ENCODE measurements around the gene PLS1. TPM values are rescaled to one million over a fixed set of nuclear protein-coding genes. Genes with fewer than 3 reads are reported as not detected.

PLS1 gene
- total RNA-seq, 1 experiment from 2014 or later: 53.8 TPM

DNA sequence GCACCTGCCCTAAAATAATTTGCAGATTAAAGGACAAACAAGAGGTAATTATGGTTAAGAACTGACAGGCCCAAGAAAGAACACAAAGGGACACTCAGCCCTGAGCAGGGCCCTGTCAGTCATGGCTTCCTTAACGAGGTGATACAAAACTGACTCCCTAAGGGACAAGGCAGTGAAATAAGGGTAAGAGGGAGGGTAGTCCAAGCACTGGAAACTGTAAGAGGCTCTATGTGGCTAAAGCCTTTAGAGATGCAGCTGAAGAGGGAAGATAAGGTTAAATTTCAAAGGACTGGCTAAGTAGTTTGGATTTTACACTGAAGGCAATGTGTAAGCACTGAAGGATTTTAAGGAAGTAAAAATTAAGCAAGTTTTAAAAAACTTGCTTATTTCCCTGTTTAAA, 21.5 kb upstream of the PLS1 start:
- Histone ChIP-seq H3K9me2 (ENCODE audit: insufficient read depth) (no peaks in the 10 kb centered on the region), H3K27me3 (ENCODE audit: insufficient read depth, low read depth) (no peaks in the 10 kb centered on the region), H3K27ac (no peak overlapping the region), H3K36me3 (ENCODE audit: low read depth) (0 out of 2 replicates have a peak, but pooled peaks cover 14% of the 10 kb centered on the region), H3K4me3 (no peak overlapping the region), H3K4me2 (no peak overlapping the region), H3K9me3 (ENCODE audit: insufficient read depth, low read depth) (no peaks in the 10 kb centered on the region), H3K79me2 (ENCODE audit: low read depth) (peaks cover 68% of the 10 kb centered on the region), H3F3A (ENCODE audit: insufficient read depth, low read depth) (peaks cover 6% of the 10 kb centered on the region; the same call in 1 of the 2 replicates), H2AFZ (no peak overlapping the region), H4K20me1 (ENCODE audit: insufficient read depth) (no peaks in the 10 kb centered on the region; the same call in 1 of the 2 replicates), H3K4me1 (replicated peaks; ENCODE audit: insufficient read depth) (peaks cover 21% of the 10 kb centered on the region)
- ChIA-PET CTCF (no interaction called here), POLR2A (ENCODE audit: unreplicated experiment) (interaction anchor here (0.7 kb wide), 1 partner anchor 9 kb away, joined by 28 read pairs; no protein-coding TSS in a partner anchor)
- TF ChIP-seq EZH2 (IDR thresholded peaks at IDR 0.05; ENCODE audit: low read depth): no peak
- intact Hi-C loops (cut with micrococcal nuclease; ENCODE audit: unreplicated experiment): loop anchor here (5.0 to 10.0 kb wide), 2 partner anchors 130 to 148 kb away; partner anchors contain the start of genes TRPC1 and XRN1
- BruUV-seq (replicated peaks): no TSS peak
- no peak for DNase-seq

DNA sequence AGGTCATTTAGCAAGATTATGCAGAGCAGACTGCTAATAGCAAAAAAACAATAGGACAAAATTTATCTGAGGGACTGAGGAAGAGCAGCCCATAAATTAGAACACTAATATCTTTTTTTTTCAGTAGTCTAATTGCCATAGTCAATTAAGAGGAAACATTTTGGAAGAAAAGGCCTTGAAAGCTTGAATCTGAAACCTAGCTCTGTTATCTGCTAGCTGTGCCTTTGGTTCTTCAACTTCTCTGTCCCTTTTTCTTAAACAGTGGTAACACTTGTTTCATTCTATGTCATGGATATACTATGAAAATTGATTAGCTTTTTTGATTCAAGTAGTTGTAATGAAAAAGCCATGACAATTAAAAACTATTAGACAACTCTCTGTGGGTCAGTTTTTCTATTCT, 19.4 kb upstream of the PLS1 start:
- TF ChIP-seq EZH2 (IDR thresholded peaks at IDR 0.05; ENCODE audit: low read depth): no peak
- TF ChIP-seq, protein P1, sequence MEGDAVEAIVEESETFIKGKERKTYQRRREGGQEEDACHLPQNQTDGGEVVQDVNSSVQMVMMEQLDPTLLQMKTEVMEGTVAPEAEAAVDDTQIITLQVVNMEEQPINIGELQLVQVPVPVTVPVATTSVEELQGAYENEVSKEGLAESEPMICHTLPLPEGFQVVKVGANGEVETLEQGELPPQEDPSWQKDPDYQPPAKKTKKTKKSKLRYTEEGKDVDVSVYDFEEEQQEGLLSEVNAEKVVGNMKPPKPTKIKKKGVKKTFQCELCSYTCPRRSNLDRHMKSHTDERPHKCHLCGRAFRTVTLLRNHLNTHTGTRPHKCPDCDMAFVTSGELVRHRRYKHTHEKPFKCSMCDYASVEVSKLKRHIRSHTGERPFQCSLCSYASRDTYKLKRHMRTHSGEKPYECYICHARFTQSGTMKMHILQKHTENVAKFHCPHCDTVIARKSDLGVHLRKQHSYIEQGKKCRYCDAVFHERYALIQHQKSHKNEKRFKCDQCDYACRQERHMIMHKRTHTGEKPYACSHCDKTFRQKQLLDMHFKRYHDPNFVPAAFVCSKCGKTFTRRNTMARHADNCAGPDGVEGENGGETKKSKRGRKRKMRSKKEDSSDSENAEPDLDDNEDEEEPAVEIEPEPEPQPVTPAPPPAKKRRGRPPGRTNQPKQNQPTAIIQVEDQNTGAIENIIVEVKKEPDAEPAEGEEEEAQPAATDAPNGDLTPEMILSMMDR (conservative IDR thresholded peaks at IDR 0.05): no peak
- ChIA-PET POLR2A (ENCODE audit: unreplicated experiment) (interaction anchor here (0.7 kb wide), 1 partner anchor 373 kb away, joined by 3 read pairs; no protein-coding TSS in a partner anchor), CTCF (interaction anchor here (0.6 kb wide), 1 partner anchor 103 kb away, joined by 4 read pairs; no protein-coding TSS in a partner anchor)
- no peak for DNase-seq
- peaks cover 6% of the 10 kb centered on the region; the same call in 1 of the 2 replicates for H3F3A ChIP-seq (ENCODE audit: insufficient read depth, low read depth)
- no peaks in the 10 kb centered on the region for H3K9me3 ChIP-seq (ENCODE audit: insufficient read depth, low read depth)
- H3K27ac ChIP-seq: no peak overlapping the region
- BruUV-seq (replicated peaks): no TSS peak
- H3K79me2 ChIP-seq (ENCODE audit: low read depth): peaks cover 66% of the 10 kb centered on the region
- no peak overlapping the region for H2AFZ ChIP-seq
- peak overlapping the region; percentile 98; the same call in 1 of the 2 replicates for H3K4me3 ChIP-seq
- H3K36me3 ChIP-seq (ENCODE audit: low read depth): 0 out of 2 replicates have a peak, but pooled peaks cover 7% of the 10 kb centered on the region
- peaks cover 28% of the 10 kb centered on the region for H3K4me1 ChIP-seq (replicated peaks; ENCODE audit: insufficient read depth)
- no peaks in the 10 kb centered on the region; the same call in 1 of the 2 replicates for H4K20me1 ChIP-seq (ENCODE audit: insufficient read depth)
- peak overlapping the region; percentile 96 for H3K4me2 ChIP-seq
- H3K27me3 ChIP-seq (ENCODE audit: insufficient read depth, low read depth): no peaks in the 10 kb centered on the region
- H3K9me2 ChIP-seq (ENCODE audit: insufficient read depth): no peaks in the 10 kb centered on the region
- intact Hi-C loops (cut with micrococcal nuclease; ENCODE audit: unreplicated experiment): loop anchor here (5.0 to 10.0 kb wide), 2 partner anchors 132 to 146 kb away; partner anchors contain the start of genes TRPC1 and XRN1

DNA sequence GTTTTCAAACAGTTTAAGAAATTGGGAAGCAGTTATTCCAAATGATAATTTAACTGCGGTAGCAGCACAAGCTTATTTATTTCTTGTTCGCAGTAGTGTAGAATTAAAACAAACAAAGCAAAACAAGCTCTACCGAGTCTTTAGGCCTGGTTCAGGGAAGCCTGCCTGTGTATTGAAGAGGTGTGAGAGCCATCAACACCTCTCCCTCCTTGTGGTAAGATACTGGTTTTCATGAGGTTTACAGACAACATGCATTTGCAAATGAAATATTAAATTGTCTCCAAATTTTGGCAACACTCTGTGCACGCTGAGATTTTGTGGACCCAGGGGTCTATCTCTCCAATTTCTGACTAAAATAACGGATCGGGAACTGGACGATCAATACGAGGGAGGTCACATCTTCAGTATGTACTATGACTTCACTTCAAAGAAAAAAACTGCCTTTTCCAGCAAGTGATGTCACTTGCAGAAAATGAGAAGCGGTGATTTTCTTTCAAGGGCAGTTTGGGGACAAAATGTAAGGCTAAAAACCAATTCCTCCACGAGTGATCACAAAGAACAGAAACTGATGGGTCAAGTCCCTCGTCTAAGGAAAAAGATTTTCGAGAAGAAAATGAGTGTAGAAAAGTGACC, 18.4 kb upstream of the PLS1 start:
- CTCF ChIA-PET: interaction anchor here (0.7 kb wide), 1 partner anchor 402 kb away, joined by 3 read pairs; no protein-coding TSS in a partner anchor
- peak overlapping the region; percentile 98 for H3K4me3 ChIP-seq
- peaks cover 28% of the 10 kb centered on the region for H3K4me1 ChIP-seq (replicated peaks; ENCODE audit: insufficient read depth)
- H3K9me3 ChIP-seq (ENCODE audit: insufficient read depth, low read depth): no peaks in the 10 kb centered on the region
- H3F3A ChIP-seq (ENCODE audit: insufficient read depth, low read depth): peaks cover 6% of the 10 kb centered on the region; the same call in 1 of the 2 replicates
- H3K4me2 ChIP-seq: peak overlapping the region; percentile 96
- intact Hi-C loops (cut with micrococcal nuclease; ENCODE audit: unreplicated experiment): loop anchor here (1.0 to 10.0 kb wide), 4 partner anchors 18 to 423 kb away; partner anchors contain the start of genes PLS1, TRPC1, U2SURP and XRN1
- no peaks in the 10 kb centered on the region; the same call in 1 of the 2 replicates for H4K20me1 ChIP-seq (ENCODE audit: insufficient read depth)
- TF ChIP-seq EZH2 (IDR thresholded peaks at IDR 0.05; ENCODE audit: low read depth): no peak
- TF ChIP-seq, protein P1 (conservative IDR thresholded peaks at IDR 0.05): no peak
- DNase-seq: no peak
- H3K27ac ChIP-seq: peak overlapping the region; percentile 81
- H3K9me2 ChIP-seq (ENCODE audit: insufficient read depth): no peaks in the 10 kb centered on the region
- POLR2A ChIA-PET (ENCODE audit: unreplicated experiment): interaction anchor here (0.6 to 1.2 kb wide), 4 partner anchors 36 to 423 kb away, joined by 3 to 9 read pairs (median 4); partner anchors contain the start of gene U2SURP
- H3K79me2 ChIP-seq (ENCODE audit: low read depth): peaks cover 57% of the 10 kb centered on the region
- H3K36me3 ChIP-seq (ENCODE audit: low read depth): 0 out of 2 replicates have a peak, but pooled peaks cover 7% of the 10 kb centered on the region
- no peaks in the 10 kb centered on the region for H3K27me3 ChIP-seq (ENCODE audit: insufficient read depth, low read depth)
- BruUV-seq (replicated peaks): no TSS peak
- peak overlapping the region; percentile 94 for H2AFZ ChIP-seq

Data from PC-9 (cell line).